Measurements from ENCODE around the gene GSTCD.

Gene GSTCD

GRCh38 chr4:105815701-105816100, 107.1 kb downstream of the GSTCD start:
- Histone ChIP-seq H3K36me3 (ENCODE audit: control insufficient read depth in 1 of 2, insufficient read depth in 2 of 2, low read depth in 1 of 2, low read length in 2 of 2) (no peaks in the 10 kb centered on the region), H3K14ac (ENCODE audit: low read length in 2 of 2) (no peak overlapping the region), H3K79me1 (replicated peaks; ENCODE audit: low read length, poor library complexity, severe bottlenecking) (no peaks in the 10 kb centered on the region), H3K4me2 (ENCODE audit: low read length, poor library complexity, severe bottlenecking) (no peak overlapping the region), H3K4me3 (ENCODE audit: insufficient read depth in 1 of 2, low read depth in 1 of 2, low read length in 2 of 2) (no peak overlapping the region), H2BK120ac (ENCODE audit: low read depth, low read length) (no peak overlapping the region), H4K8ac (ENCODE audit: low read length) (no peak overlapping the region), H3K4me1 (ENCODE audit: control insufficient read depth, insufficient read depth, low read depth, low read length) (no peaks in the 10 kb centered on the region), H2AK5ac (ENCODE audit: low read length, severe bottlenecking) (no peak overlapping the region), H2BK12ac (ENCODE audit: low read length in 2 of 2) (no peak overlapping the region), H2AFZ (ENCODE audit: low read depth, low read length) (no peak overlapping the region), H3K9me3 (ENCODE audit: control insufficient read depth, low read length) (no peaks in the 10 kb centered on the region), H2BK5ac (ENCODE audit: low read depth, low read length, poor library complexity, severe bottlenecking) (no peak overlapping the region), H3K18ac (ENCODE audit: low read depth in 1 of 2, low read length in 2 of 2) (no peak overlapping the region), H3K23ac (ENCODE audit: low read length in 2 of 2) (no peak overlapping the region), H3K9ac (ENCODE audit: low read length) (no peak overlapping the region), H3K27me3 (ENCODE audit: control insufficient read depth in 1 of 2, insufficient read depth in 1 of 2, low read length in 2 of 2) (no peaks in the 10 kb centered on the region), H4K91ac (ENCODE audit: low read length) (no peak overlapping the region), H2BK15ac (ENCODE audit: low read depth, poor library complexity, severe bottlenecking) (no peak overlapping the region), H3K4ac (ENCODE audit: low read depth in 1 of 2, low read length in 2 of 2) (no peak overlapping the region), H3K27ac (ENCODE audit: low read length, poor library complexity, severe bottlenecking) (no peak overlapping the region)
- no CpG with 5 or more reads among the region's 1 CpG for WGBS
- no peak for DNase-seq

DNA sequence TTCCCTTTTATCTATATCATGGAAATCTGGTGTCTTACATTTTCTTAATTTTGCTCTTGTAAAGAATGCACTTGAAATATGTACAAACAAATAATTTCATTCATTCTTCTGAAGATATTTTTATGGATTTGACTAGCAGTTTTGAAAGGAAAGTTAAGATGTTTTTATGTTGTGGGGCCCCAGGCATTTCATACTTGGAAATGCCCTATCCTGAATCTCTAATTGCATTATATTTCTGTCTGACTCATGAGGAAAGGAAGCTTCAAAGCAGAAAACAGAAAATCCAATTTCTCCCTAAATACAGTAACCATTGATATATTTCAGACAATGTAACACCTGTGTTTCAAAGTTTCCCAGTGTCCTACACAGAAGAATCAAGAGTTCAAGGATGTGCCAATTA, 113.5 kb downstream of the GSTCD start:
- H3K18ac ChIP-seq (ENCODE audit: low read depth in 1 of 2, low read length in 2 of 2), result no peak overlapping the region
- DNase-seq, result no peak

GRCh38 chr4:105828074-105828473, 119.5 kb downstream of the GSTCD start:
- Histone ChIP-seq H2BK120ac (ENCODE audit: low read depth, low read length) (no peak overlapping the region), H3K9me3 (ENCODE audit: control insufficient read depth, low read length) (no peaks in the 10 kb centered on the region), H3K14ac (ENCODE audit: low read length in 2 of 2) (no peak overlapping the region), H3K4me1 (ENCODE audit: control insufficient read depth, insufficient read depth, low read depth, low read length) (no peaks in the 10 kb centered on the region), H4K8ac (ENCODE audit: low read length) (no peak overlapping the region), H4K91ac (ENCODE audit: low read length) (no peak overlapping the region), H3K36me3 (ENCODE audit: control insufficient read depth in 1 of 2, insufficient read depth in 2 of 2, low read depth in 1 of 2, low read length in 2 of 2) (peaks cover 0 to 5% of the 10 kb centered on the region in 2 experiments), H3K23ac (ENCODE audit: low read length in 2 of 2) (no peak overlapping the region), H2AFZ (ENCODE audit: low read depth, low read length) (no peak overlapping the region), H3K9ac (ENCODE audit: low read length) (no peak overlapping the region), H2AK5ac (ENCODE audit: low read length, severe bottlenecking) (no peak overlapping the region), H2BK15ac (ENCODE audit: low read depth, poor library complexity, severe bottlenecking) (no peak overlapping the region), H3K18ac (ENCODE audit: low read depth in 1 of 2, low read length in 2 of 2) (no peak overlapping the region), H2BK12ac (ENCODE audit: low read length in 2 of 2) (no peak overlapping the region), H3K4me2 (ENCODE audit: low read length, poor library complexity, severe bottlenecking) (no peak overlapping the region), H3K27ac (ENCODE audit: low read length, poor library complexity, severe bottlenecking) (no peak overlapping the region), H3K27me3 (ENCODE audit: control insufficient read depth in 1 of 2, insufficient read depth in 1 of 2, low read length in 2 of 2) (no peaks in the 10 kb centered on the region), H3K4me3 (ENCODE audit: insufficient read depth in 1 of 2, low read depth in 1 of 2, low read length in 2 of 2) (no peak overlapping the region), H3K4ac (ENCODE audit: low read depth in 1 of 2, low read length in 2 of 2) (no peak overlapping the region), H3K79me1 (replicated peaks; ENCODE audit: low read length, poor library complexity, severe bottlenecking) (no peaks in the 10 kb centered on the region), H2BK5ac (ENCODE audit: low read depth, low read length, poor library complexity, severe bottlenecking) (no peak overlapping the region)
- no peak for DNase-seq
- WGBS, result no CpG with 5 or more reads among the region's 2 CpGs

More for the DNA sequence above, 113.5 kb downstream of the GSTCD start:
- H2BK5ac ChIP-seq (ENCODE audit: low read depth, low read length, poor library complexity, severe bottlenecking), result no peak overlapping the region
- H2BK15ac ChIP-seq (ENCODE audit: low read depth, poor library complexity, severe bottlenecking), result no peak overlapping the region
- no peak overlapping the region for H3K23ac ChIP-seq (ENCODE audit: low read length in 2 of 2)
- peaks cover 0 to 5% of the 10 kb centered on the region in 2 experiments for H3K36me3 ChIP-seq (ENCODE audit: control insufficient read depth in 1 of 2, insufficient read depth in 2 of 2, low read depth in 1 of 2, low read length in 2 of 2)
- no peak overlapping the region for H2BK120ac ChIP-seq (ENCODE audit: low read depth, low read length)
- no peaks in the 10 kb centered on the region for H3K79me1 ChIP-seq (replicated peaks; ENCODE audit: low read length, poor library complexity, severe bottlenecking)
- no peak overlapping the region for H3K4me3 ChIP-seq (ENCODE audit: insufficient read depth in 1 of 2, low read depth in 1 of 2, low read length in 2 of 2)
- no peak overlapping the region for H3K27ac ChIP-seq (ENCODE audit: low read length, poor library complexity, severe bottlenecking)
- H4K8ac ChIP-seq (ENCODE audit: low read length), result no peak overlapping the region
- no peak overlapping the region for H3K4me2 ChIP-seq (ENCODE audit: low read length, poor library complexity, severe bottlenecking)
- no peak overlapping the region for H2AK5ac ChIP-seq (ENCODE audit: low read length, severe bottlenecking)
- H3K4me1 ChIP-seq (ENCODE audit: control insufficient read depth, insufficient read depth, low read depth, low read length), result no peaks in the 10 kb centered on the region
- H2AFZ ChIP-seq (ENCODE audit: low read depth, low read length), result no peak overlapping the region
- no peaks in the 10 kb centered on the region for H3K27me3 ChIP-seq (ENCODE audit: control insufficient read depth in 1 of 2, insufficient read depth in 1 of 2, low read length in 2 of 2)
- H3K9ac ChIP-seq (ENCODE audit: low read length), result no peak overlapping the region
- no peak overlapping the region for H3K4ac ChIP-seq (ENCODE audit: low read depth in 1 of 2, low read length in 2 of 2)
- H3K9me3 ChIP-seq (ENCODE audit: control insufficient read depth, low read length), result no peaks in the 10 kb centered on the region
- H3K14ac ChIP-seq (ENCODE audit: low read length in 2 of 2), result no peak overlapping the region
- H4K91ac ChIP-seq (ENCODE audit: low read length), result no peak overlapping the region
- H2BK12ac ChIP-seq (ENCODE audit: low read length in 2 of 2), result no peak overlapping the region

DNA sequence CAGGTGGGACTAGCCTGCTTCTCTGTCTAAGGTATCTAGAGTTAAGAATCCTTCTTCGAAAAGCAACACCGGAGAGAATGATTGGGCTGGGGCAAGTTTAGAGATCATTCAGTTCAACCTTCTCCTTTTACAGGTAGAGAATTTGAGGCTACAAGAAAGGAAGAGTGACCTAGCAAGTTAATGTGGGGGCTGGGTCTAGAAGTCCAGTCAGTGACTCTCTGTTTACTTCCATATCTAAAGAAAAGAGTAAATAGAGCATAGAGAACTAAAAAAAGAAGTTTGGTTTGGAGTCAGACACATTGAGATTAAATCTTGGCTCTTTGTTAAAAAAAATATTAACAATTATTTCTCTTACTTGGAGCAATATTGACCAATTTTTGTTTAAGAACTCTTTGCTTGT, 122.6 kb downstream of the GSTCD start:
- Histone ChIP-seq H2AK5ac (ENCODE audit: low read length, severe bottlenecking) (no peak overlapping the region), H2BK12ac (ENCODE audit: low read length in 2 of 2) (no peak overlapping the region)
- 94% methylated on average over 2 of the region's 2 CpGs for WGBS

More for the DNA sequence above, 122.6 kb downstream of the GSTCD start:
- H2AFZ ChIP-seq (ENCODE audit: low read depth, low read length), result no peak overlapping the region
- no peak overlapping the region for H4K91ac ChIP-seq (ENCODE audit: low read length)
- no peak overlapping the region for H3K27ac ChIP-seq (ENCODE audit: low read length, poor library complexity, severe bottlenecking)
- H3K9me3 ChIP-seq (ENCODE audit: control insufficient read depth, low read length), result no peaks in the 10 kb centered on the region
- H3K4me2 ChIP-seq (ENCODE audit: low read length, poor library complexity, severe bottlenecking), result no peak overlapping the region
- H2BK15ac ChIP-seq (ENCODE audit: low read depth, poor library complexity, severe bottlenecking), result no peak overlapping the region
- H4K8ac ChIP-seq (ENCODE audit: low read length), result no peak overlapping the region
- no peaks in the 10 kb centered on the region for H3K79me1 ChIP-seq (replicated peaks; ENCODE audit: low read length, poor library complexity, severe bottlenecking)
- no peak overlapping the region for H3K4ac ChIP-seq (ENCODE audit: low read depth in 1 of 2, low read length in 2 of 2)
- no peak overlapping the region for H3K23ac ChIP-seq (ENCODE audit: low read length in 2 of 2)
- no peak overlapping the region for H3K18ac ChIP-seq (ENCODE audit: low read depth in 1 of 2, low read length in 2 of 2)
- H3K9ac ChIP-seq (ENCODE audit: low read length), result no peak overlapping the region
- DNase-seq, result no peak
- H2BK5ac ChIP-seq (ENCODE audit: low read depth, low read length, poor library complexity, severe bottlenecking), result no peak overlapping the region
- H3K4me3 ChIP-seq (ENCODE audit: insufficient read depth in 1 of 2, low read depth in 1 of 2, low read length in 2 of 2), result no peak overlapping the region
- H3K27me3 ChIP-seq (ENCODE audit: control insufficient read depth in 1 of 2, insufficient read depth in 1 of 2, low read length in 2 of 2), result no peaks in the 10 kb centered on the region
- no peak overlapping the region for H3K14ac ChIP-seq (ENCODE audit: low read length in 2 of 2)
- H2BK120ac ChIP-seq (ENCODE audit: low read depth, low read length), result no peak overlapping the region
- no peaks in the 10 kb centered on the region for H3K4me1 ChIP-seq (ENCODE audit: control insufficient read depth, insufficient read depth, low read depth, low read length)
- peaks cover 0 to 12% of the 10 kb centered on the region in 2 experiments for H3K36me3 ChIP-seq (ENCODE audit: control insufficient read depth in 1 of 2, insufficient read depth in 2 of 2, low read depth in 1 of 2, low read length in 2 of 2)

Measured in mesenchymal stem cell (in vitro differentiated cells and primary cell).